H1 (cell line): ENCODE results near the gene HINT2. TPM values are rescaled to one million over a fixed set of nuclear protein-coding genes. Genes with fewer than 3 reads are reported as not detected.

Experiments used
- CTCF ChIA-PET: fragments of 300-600 bp; sonication (Branson Sonifier 250); formaldehyde crosslinking; loops from one replicate; lab custom pipeline; 2021; ENCODE audit not compliant: partially characterized antibody; lab: Charles Lee
- POLR2A ChIA-PET: fragments of 300-600 bp; sonication (Branson Sonifier 250); formaldehyde crosslinking; loops from one replicate; lab custom pipeline; 2021; ENCODE audit warnings: inconsistent platforms; ENCODE audit not compliant: partially characterized antibody; lab: Charles Lee
- DNase-seq, 2 experiments: peaks; one replicate each; pipeline versions ENCODE4 v3.0.0 to v3.0.0-alpha.2; 2010 to 2022; ENCODE audit warnings: low spot score in 2 of 2, low read depth in 1 of 2, mixed read lengths in 1 of 2
- FAIRE-seq: peaks from 2 replicates; lab custom pipeline; 2011; peaks lifted over from hg19 to GRCh38; lab: Jason Lieb, UNC
- H2AFZ ChIP-seq: 2 replicates; pipeline ENCODE4 v1.8.1; 2012; ENCODE audit warnings: low read length, inconsistent platforms
- H2AK5ac ChIP-seq: 2 replicates; pipeline ENCODE4 v1.6.1; 2013; ENCODE audit warnings: low read depth, low read length
- H2BK120ac ChIP-seq: replicated peaks from 2 replicates; pipeline ENCODE3; 2013; ENCODE audit warnings: low read depth, low read length, inconsistent platforms
- H2BK12ac ChIP-seq: 2 replicates; pipeline ENCODE4 v1.6.1; 2013; ENCODE audit warnings: low read depth, low read length
- H2BK15ac ChIP-seq: 2 replicates; pipeline ENCODE4 v1.6.1; 2013; ENCODE audit warnings: low read length
- H2BK20ac ChIP-seq: 2 replicates; pipeline ENCODE4 v1.6.1; 2013; ENCODE audit warnings: low read length
- H2BK5ac ChIP-seq: 2 replicates; pipeline ENCODE4 v1.6.1; 2013; ENCODE audit warnings: low read depth, low read length
- H3K14ac ChIP-seq: 2 replicates; pipeline ENCODE4 v1.6.1; 2013; ENCODE audit warnings: inconsistent platforms; ENCODE audit not compliant: insufficient read length
- H3K18ac ChIP-seq: 2 replicates; pipeline ENCODE4 v1.6.1; 2013; ENCODE audit warnings: low read length; ENCODE audit errors: extremely low read depth
- H3K23ac ChIP-seq: 2 replicates; pipeline ENCODE4 v1.6.1; 2013; ENCODE audit warnings: inconsistent platforms; ENCODE audit not compliant: insufficient read length
- H3K23me2 ChIP-seq: 2 replicates; pipeline ENCODE4 v1.6.1; 2013; ENCODE audit warnings: low read depth, low read length
- H3K27ac ChIP-seq: 2 replicates; pipeline ENCODE4 v1.6.1; 2011; ENCODE audit warnings: low read depth, low read length, inconsistent platforms
- H3K27me3 ChIP-seq, 4 experiments: replicated peaks in 1 of 4; 1 replicate in 1 of 4; 2 replicates in 3 of 4; pipeline versions ENCODE4 v1.6.1 to v1.8.1; 2011 to 2013; ENCODE audit warnings: low read length in 3 of 4, mild to moderate bottlenecking in 3 of 4, inconsistent platforms in 2 of 4, mixed read lengths in 2 of 4, moderate library complexity in 1 of 4; ENCODE audit not compliant: control insufficient read depth in 3 of 4, insufficient read depth in 3 of 4; ENCODE audit errors: extremely low read depth in 1 of 4
- H3K36me3 ChIP-seq, 4 experiments: 2 replicates each; pipeline versions ENCODE4 v1.6.1 to v1.8.1; 2011 to 2013; ENCODE audit warnings: mild to moderate bottlenecking in 4 of 4, low read length in 3 of 4, moderate library complexity in 2 of 4, control low read depth in 1 of 4, inconsistent platforms in 1 of 4; ENCODE audit not compliant: insufficient read depth in 4 of 4, control insufficient read depth in 2 of 4
- H3K4ac ChIP-seq: replicated peaks from 2 replicates; pipeline ENCODE3; 2013; ENCODE audit warnings: low read length, low read depth, mixed read lengths, inconsistent platforms; ENCODE audit not compliant: insufficient read length
- H3K4me1 ChIP-seq, 4 experiments: replicated peaks in 1 of 4; 1 replicate in 1 of 4; 2 replicates in 3 of 4; pipeline versions ENCODE4 v1.6.1 to v1.8.1; 2011 to 2013; ENCODE audit warnings: low read length in 3 of 4, inconsistent platforms in 2 of 4, mixed read lengths in 1 of 4; ENCODE audit not compliant: insufficient read depth in 4 of 4, control insufficient read depth in 3 of 4
- H3K4me2 ChIP-seq, 2 experiments: 2 replicates each; pipeline versions ENCODE4 v1.6.1 to v1.8.1; 2011 to 2013; ENCODE audit warnings: low read depth in 2 of 2, low read length in 2 of 2, control low read depth in 1 of 2, inconsistent platforms in 1 of 2, mild to moderate bottlenecking in 1 of 2; ENCODE audit not compliant: insufficient read depth in 1 of 2
- H3K4me3 ChIP-seq, 4 experiments: fragments of 200-600, 300-600 bp in 1 of 4; sonication (generic), shearing (Covaris generic), sonication (Bioruptor Twin) in 1 of 4; 2 replicates each; pipeline versions ENCODE4 v1.5.1 to v1.8.1; 2011 to 2016; ENCODE audit warnings: low read length in 4 of 4, low read depth in 3 of 4, control low read depth in 2 of 4, inconsistent platforms in 2 of 4, mild to moderate bottlenecking in 2 of 4, mixed read lengths in 1 of 4, moderate library complexity in 1 of 4; ENCODE audit not compliant: insufficient read depth in 2 of 4; ENCODE audit errors: extremely low read depth in 1 of 4
- H3K56ac ChIP-seq: replicated peaks from 2 replicates; pipeline ENCODE3; 2013; ENCODE audit warnings: low read depth, mild to moderate bottlenecking, mixed read lengths, low read length, inconsistent platforms; ENCODE audit not compliant: insufficient read length
- H3K79me1 ChIP-seq: 2 replicates; pipeline ENCODE4 v1.6.1; 2013; ENCODE audit warnings: low read depth, low read length, control low read depth
- H3K79me2 ChIP-seq, 2 experiments: 2 replicates each; pipeline versions ENCODE4 v1.6.1 to v1.8.1; 2012 to 2013; ENCODE audit warnings: low read length in 2 of 2, mild to moderate bottlenecking in 2 of 2, inconsistent platforms in 1 of 2; ENCODE audit not compliant: insufficient read depth in 2 of 2, control insufficient read depth in 1 of 2
- H3K9ac ChIP-seq, 4 experiments: replicated peaks in 1 of 4; 1 replicate in 1 of 4; 2 replicates in 3 of 4; pipeline versions ENCODE4 v1.6.1 to v1.8.1; 2011 to 2013; ENCODE audit warnings: low read depth in 3 of 4, low read length in 3 of 4, control low read depth in 2 of 4, mild to moderate bottlenecking in 2 of 4, moderate library complexity in 2 of 4, inconsistent platforms in 1 of 4; ENCODE audit errors: extremely low read depth in 1 of 4
- H3K9me3 ChIP-seq, 2 experiments: 2 replicates each; pipeline versions ENCODE4 v1.6.1 to v1.8.1; 2012 to 2013; ENCODE audit warnings: mild to moderate bottlenecking in 2 of 2, moderate library complexity in 2 of 2, control low read depth in 1 of 2, inconsistent platforms in 1 of 2, low read depth in 1 of 2, low read length in 1 of 2, mixed read lengths in 1 of 2; ENCODE audit not compliant: insufficient read depth in 2 of 2
- H4K20me1 ChIP-seq, 2 experiments: replicated peaks in 1 of 2; 2 replicates each; pipeline versions ENCODE3 to v1.8.1; 2011 to 2013; ENCODE audit warnings: inconsistent platforms in 2 of 2, low read length in 2 of 2, mild to moderate bottlenecking in 1 of 2; ENCODE audit not compliant: insufficient read depth in 2 of 2, control insufficient read depth in 1 of 2
- H4K5ac ChIP-seq: 2 replicates; pipeline ENCODE4 v1.6.1; 2013; ENCODE audit warnings: low read length, low read depth, mixed read lengths, inconsistent platforms; ENCODE audit not compliant: insufficient read length
- H4K8ac ChIP-seq: 2 replicates; pipeline ENCODE4 v1.8.0; 2013; ENCODE audit warnings: mild to moderate bottlenecking, moderate library complexity, low read length, inconsistent platforms; ENCODE audit not compliant: insufficient read depth; ENCODE audit errors: extremely low read depth
- H4K91ac ChIP-seq: replicated peaks from 2 replicates; pipeline ENCODE3; 2013; ENCODE audit warnings: low read length, mixed read lengths, inconsistent platforms; ENCODE audit not compliant: insufficient read length
- ASH2L ChIP-seq: fragments of 200-600, 300-600 bp; sonication (generic); IDR thresholded peaks from one replicate; pipeline ENCODE4 v1.7.1; 2017; ENCODE audit warnings: low read length
- BCL11A ChIP-seq, 2 experiments: IDR thresholded peaks; one replicate each; pipeline ENCODE4 v1.6.1; 2011; ENCODE audit warnings: low read depth in 2 of 2, low read length in 2 of 2, mild to moderate bottlenecking in 2 of 2
- CBX5 ChIP-seq: fragments of 300-800, 300-1000 bp; sonication (generic); IDR thresholded peaks from 2 replicates; pipeline ENCODE4 v1.7.1; 2016; ENCODE audit warnings: antibody characterized with exemption, low read length, low read depth
- CHD1 ChIP-seq: IDR thresholded peaks from 2 replicates; pipeline ENCODE4 v1.6.1; 2012; ENCODE audit warnings: low read depth, low read length, improper control_type of control experiment
- EZH2 ChIP-seq: fragments of 200-600 bp; sonication (generic); IDR thresholded peaks from 2 replicates; pipeline ENCODE4 v1.7.1; 2012; ENCODE audit warnings: low read depth, mild to moderate bottlenecking, moderate library complexity, low read length, inconsistent platforms; ENCODE audit not compliant: severe bottlenecking
- KDM4A ChIP-seq: IDR thresholded peaks from one replicate; pipeline ENCODE4 v1.7.1; 2012; ENCODE audit warnings: low read depth, mild to moderate bottlenecking, moderate library complexity, low read length, inconsistent platforms; ENCODE audit not compliant: severe bottlenecking
- KDM5A ChIP-seq: fragments of 200-600 bp; IDR thresholded peaks from 2 replicates; pipeline ENCODE4 v1.7.1; 2012; ENCODE audit warnings: mild to moderate bottlenecking, low read length, inconsistent platforms, mixed read lengths
- POLR2AphosphoS5 ChIP-seq: IDR thresholded peaks from 2 replicates; pipeline ENCODE4 v1.6.1; 2011; ENCODE audit warnings: low read depth, low read length
- SIX5 ChIP-seq: IDR thresholded peaks from 2 replicates; pipeline ENCODE4 v1.6.1; 2011; ENCODE audit warnings: mild to moderate bottlenecking, low read depth, low read length
- SP4 ChIP-seq: IDR thresholded peaks from 2 replicates; pipeline ENCODE4 v1.6.1; 2012; ENCODE audit warnings: low read length, inconsistent platforms
- TAF1 ChIP-seq: IDR thresholded peaks from 2 replicates; pipeline ENCODE4 v1.6.1; 2011; ENCODE audit warnings: mild to moderate bottlenecking, low read depth, low read length
- WGBS, 2 experiments: shearing (Covaris generic) in 1 of 2; methylation state at CpG; one replicate each; pipeline versions ENCODE4 v1.1.6 to v1.1.7; 2013 to 2015; ENCODE audit warnings: low lambda C conversion rate in 2 of 2, mixed read lengths in 2 of 2, inconsistent platforms in 1 of 2, low coverage in 1 of 2, missing lambda C conversion rate in 1 of 2; ENCODE audit not compliant: insufficient replicate concordance in 2 of 2, insufficient coverage in 1 of 2, insufficient read length in 1 of 2; ENCODE audit errors: extremely low coverage in 1 of 2, missing lambda C conversion rate in 1 of 2; 5-methylcytosine and 5-hydroxymethylcytosine counted together
- polyA plus RNA-seq, 7 experiments: library from polyadenylated mRNA; depleted of rRNA in 3 of 7; stranded (reverse) in 5 of 7; unstranded in 2 of 7; fragments of >200 nt in 5 of 7; fragments of 200-250 nt in 2 of 7; gene quantifications; 1 replicate in 5 of 7; 2 replicates in 1 of 7; 4 replicates in 1 of 7; pipeline versions ENCODE4 v1.2.1 to v1.2.3, GENCODE V29; 2011 to 2013; ENCODE audit warnings: missing spikeins in 2 of 7, mixed read lengths in 2 of 7
- total RNA-seq: library from RNA; stranded (reverse); fragmentation: NEBNext Ultra II Directional; extraction: Animal tissue kit (Norgen Biotek cat#: 25700); gene quantifications from 2 replicates; pipeline ENCODE4 v1.2.1, GENCODE V29; 2021
- TF ChIP-seq, protein P1 (sequence below): IDR thresholded peaks from 2 replicates; pipeline ENCODE4 v1.6.1; 2011; ENCODE audit warnings: low read length, improper control_type of control experiment

The HINT2 gene
- total and polyA plus RNA-seq, 2 of the 8 experiments (the other 6 are each of a cell fraction or from before 2014, with no cell fraction given), result 32.1 to 51.2 TPM

- Histone ChIP-seq H3K9me3 (no peaks in the 10 kb centered on the region), H3K23ac (no peak overlapping the region), H4K5ac (no peak overlapping the region), H3K4ac (no peak overlapping the region), H4K20me1 (peaks cover 0 to 2% of the 10 kb centered on the region in 2 experiments), H4K91ac (no peak overlapping the region), H3K79me1 (no peaks in the 10 kb centered on the region), H2AFZ (no peak overlapping the region), H4K8ac (no peak overlapping the region), H3K4me2 (no peak overlapping the region), H2BK15ac (no peak overlapping the region; the same call in 1 of the 2 replicates), H2BK20ac (no peak overlapping the region), H3K18ac (no peak overlapping the region), H3K27ac (no peak overlapping the region), H2BK5ac (no peak overlapping the region), H3K36me3 (no peaks in the 10 kb centered on the region), H2BK12ac (no peak overlapping the region), H3K56ac (no peak overlapping the region), H3K27me3 (peaks cover 0 to 2% (median 0%) of the 10 kb centered on the region in 4 experiments; a peak in 1 of 7 replicates), H3K79me2 (no peaks in the 10 kb centered on the region), H3K9ac (no peak overlapping the region), H3K14ac (no peak overlapping the region), H3K4me3 (no peak overlapping the region), H3K4me1 (no peaks in the 10 kb centered on the region), H3K23me2 (no peaks in the 10 kb centered on the region; the same call in 1 of the 2 replicates), H2BK120ac (no peak overlapping the region), H2AK5ac (no peak overlapping the region)
- ChIA-PET CTCF (interaction anchor here (0.9 to 5.3 kb wide), 9 partner anchors 17 to 93 kb away, joined by 3 to 25 read pairs (median 4); no protein-coding TSS in a partner anchor), POLR2A (interaction anchor here (0.6 to 7.4 kb wide), 5 partner anchors 10 to 82 kb away, joined by 3 to 43 read pairs (median 5); partner anchors contain the start of genes OR13J1 and SPAG8)
- FAIRE-seq (no peak), DNase-seq (peak in 1 of 2 experiments; percentile 43)
- 79% methylated on average over 12 of the region's 12 CpGs; no CpG with 5 or more reads in 1 of the 2 experiments for WGBS, 2 experiments
- TF ChIP-seq CHD1 (no peak), POLR2AphosphoS5 (no peak), SP4 (no peak), EZH2 (no peak), BCL11A (IDR thresholded peaks at IDR 0.05; ENCODE audit: low read depth in 2 of 2, low read length in 2 of 2) (no peak), SIX5 (no peak), TAF1 (no peak), KDM4A (no peak), ASH2L (no peak), CBX5 (no peak), KDM5A (no peak)
- TF ChIP-seq, protein P1, sequence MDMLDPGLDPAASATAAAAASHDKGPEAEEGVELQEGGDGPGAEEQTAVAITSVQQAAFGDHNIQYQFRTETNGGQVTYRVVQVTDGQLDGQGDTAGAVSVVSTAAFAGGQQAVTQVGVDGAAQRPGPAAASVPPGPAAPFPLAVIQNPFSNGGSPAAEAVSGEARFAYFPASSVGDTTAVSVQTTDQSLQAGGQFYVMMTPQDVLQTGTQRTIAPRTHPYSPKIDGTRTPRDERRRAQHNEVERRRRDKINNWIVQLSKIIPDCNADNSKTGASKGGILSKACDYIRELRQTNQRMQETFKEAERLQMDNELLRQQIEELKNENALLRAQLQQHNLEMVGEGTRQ, result no peak
These were observed 46.5 kb upstream of the HINT2 start for GRCh38 chr9:35861161-35861897.
